ENCODE data around the gene CHFR. TPM values are rescaled to one million over a fixed set of nuclear protein-coding genes. Genes with fewer than 3 reads are reported as not detected.
A peak's percentile ranks its signal among the peaks of the same experiment; 100 is the strongest.

The CHFR gene
- total and polyA plus RNA-seq, 2 of the 4 experiments (the other 2 are of a cell fraction) = 13.4 to 35.3 TPM

DNA sequence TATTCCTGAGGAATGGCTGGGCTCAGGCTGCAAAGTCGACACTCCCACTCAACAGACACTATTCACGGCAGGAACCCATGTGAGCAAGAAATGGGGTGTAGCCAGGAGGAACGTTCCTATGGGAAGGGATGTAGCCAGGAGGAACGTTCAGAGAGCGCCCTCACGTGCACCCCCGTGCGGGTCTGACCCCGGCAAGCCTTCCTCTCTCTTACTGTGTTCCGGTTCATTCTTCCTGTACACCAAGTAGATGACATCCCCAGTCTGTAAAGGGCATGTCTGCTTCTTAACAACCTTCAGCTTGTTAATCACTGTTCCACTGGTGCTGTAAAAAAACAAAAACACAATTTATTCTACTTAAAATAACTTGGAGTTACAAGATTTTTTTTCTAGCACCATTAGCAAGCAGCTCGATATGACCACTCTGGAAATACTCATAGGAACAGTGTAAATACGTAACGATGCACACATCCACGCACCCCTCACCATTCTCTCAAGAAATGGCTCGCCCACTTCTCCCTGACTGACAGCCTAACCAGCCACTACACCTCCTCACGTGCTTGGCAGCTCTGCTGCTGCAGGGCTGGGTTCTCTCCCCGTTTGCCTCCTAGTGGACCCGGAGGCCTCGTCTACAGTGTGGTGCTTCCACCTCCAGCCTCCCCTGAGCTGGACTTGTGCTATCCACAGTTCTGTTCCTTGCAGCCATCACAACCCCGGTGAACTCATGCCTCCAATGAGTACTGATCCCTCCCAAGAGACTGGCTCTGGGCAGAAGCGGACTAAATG, 15.1 kb downstream of the CHFR start:
- Histone ChIP-seq H2BK120ac (ENCODE audit: low read depth, low read length) (no peak overlapping the region), H4K20me1 (ENCODE audit: insufficient read depth, low read length) (no peaks in the 10 kb centered on the region; the same call in 1 of the 2 replicates), H2AFZ (replicated peaks; ENCODE audit: low read length, poor library complexity) (peak overlapping the region; percentile 35), H3K27me3 (ENCODE audit: control insufficient read depth, insufficient read depth, low read length) (no peaks in the 10 kb centered on the region), H3K79me1 (ENCODE audit: low read depth in 1 of 2, low read length in 2 of 2) (peaks cover 13 to 29% of the 10 kb centered on the region in 2 experiments), H3K9ac (ENCODE audit: low read depth, low read length) (no peak overlapping the region), H3K4me3 (ENCODE audit: insufficient read depth, low read depth, low read length) (no peak overlapping the region), H3K18ac (ENCODE audit: low read depth, low read length) (no peak overlapping the region), H3K23ac (ENCODE audit: low read depth, low read length) (no peak overlapping the region), H3K4me1 (ENCODE audit: control insufficient read depth, insufficient read depth, low read length) (no peaks in the 10 kb centered on the region), H3K9me3 (ENCODE audit: control insufficient read depth, insufficient read depth, low read length) (peaks cover 1% of the 10 kb centered on the region; the same call in 1 of the 2 replicates), H3K36me3 (ENCODE audit: control insufficient read depth, insufficient read depth, low read length) (peaks cover 65% of the 10 kb centered on the region), H3K9me1 (ENCODE audit: insufficient read depth, low read length) (no peaks in the 10 kb centered on the region; the same call in 1 of the 2 replicates), H4K91ac (ENCODE audit: insufficient read depth, low read depth, low read length) (no peak overlapping the region), H4K8ac (ENCODE audit: low read depth in 2 of 2, low read length in 2 of 2) (no peak overlapping the region), H3K4ac (ENCODE audit: low read depth, low read length) (no peak overlapping the region), H3K27ac (ENCODE audit: insufficient read depth, low read length) (no peak overlapping the region), H2BK5ac (ENCODE audit: low read depth, low read length, poor library complexity, severe bottlenecking) (no peak overlapping the region), H2BK20ac (ENCODE audit: low read depth, low read length) (no peak overlapping the region), H3K14ac (replicated peaks; ENCODE audit: low read depth, low read length) (no peak overlapping the region), H4K5ac (ENCODE audit: low read depth, low read length) (no peak overlapping the region), H3K56ac (ENCODE audit: extremely low read depth, insufficient read depth, low read length) (no peak overlapping the region), H2BK15ac (ENCODE audit: low read depth, low read length) (no peak overlapping the region), H2AK9ac (replicated peaks; ENCODE audit: low read depth, low read length, poor library complexity) (no peak overlapping the region), H2AK5ac (ENCODE audit: low read depth, low read length) (no peak overlapping the region), H3K4me2 (ENCODE audit: low read depth, low read length) (no peak overlapping the region)
- dilution Hi-C loops (cut with HindIII; ENCODE audit: low sequenced_read_pairs, unreplicated experiment) (no loop called here), intact Hi-C loops (cut with micrococcal nuclease) (no loop called here), in situ Hi-C loops (cut with MboI; ENCODE audit: low sequenced_read_pairs) (no loop called here)
- ATAC-seq (ENCODE audit: low read depth) (no peak), DNase-seq (no peak)
- 92% methylated on average over 10 of the region's 21 CpGs; no CpG with 5 or more reads in 1 of the 2 experiments for WGBS, 2 experiments (ENCODE audit: extremely low coverage in 2 of 2, insufficient read length in 1 of 2)
- TF ChIP-seq RAD21 (IDR thresholded peaks at IDR 0.05; ENCODE audit: low read length) (no peak), POLR2A (IDR thresholded peaks at IDR 0.05; ENCODE audit: low read depth, low read length) (no peak), RFX5 (IDR thresholded peaks at IDR 0.05; ENCODE audit: low read depth, low read length) (no peak), NFE2L2 (IDR thresholded peaks at IDR 0.05; ENCODE audit: low read depth, low read length) (no peak), RCOR1 (IDR thresholded peaks at IDR 0.05; ENCODE audit: insufficient replicate concordance, low read length) (no peak), SMC3 (IDR thresholded peaks at IDR 0.05; ENCODE audit: low read depth, low read length) (no peak), CHD1 (IDR thresholded peaks at IDR 0.05; ENCODE audit: low read depth, low read length) (no peak), MAZ (IDR thresholded peaks at IDR 0.05; ENCODE audit: borderline replicate concordance, low read depth, low read length) (no peak), CEBPB (IDR thresholded peaks at IDR 0.05; ENCODE audit: low read depth, low read length) (no peak)
- TF ChIP-seq, protein P1, sequence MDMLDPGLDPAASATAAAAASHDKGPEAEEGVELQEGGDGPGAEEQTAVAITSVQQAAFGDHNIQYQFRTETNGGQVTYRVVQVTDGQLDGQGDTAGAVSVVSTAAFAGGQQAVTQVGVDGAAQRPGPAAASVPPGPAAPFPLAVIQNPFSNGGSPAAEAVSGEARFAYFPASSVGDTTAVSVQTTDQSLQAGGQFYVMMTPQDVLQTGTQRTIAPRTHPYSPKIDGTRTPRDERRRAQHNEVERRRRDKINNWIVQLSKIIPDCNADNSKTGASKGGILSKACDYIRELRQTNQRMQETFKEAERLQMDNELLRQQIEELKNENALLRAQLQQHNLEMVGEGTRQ (IDR thresholded peaks at IDR 0.05; ENCODE audit: low read depth, low read length) = no peak
- TF ChIP-seq, protein P2, sequence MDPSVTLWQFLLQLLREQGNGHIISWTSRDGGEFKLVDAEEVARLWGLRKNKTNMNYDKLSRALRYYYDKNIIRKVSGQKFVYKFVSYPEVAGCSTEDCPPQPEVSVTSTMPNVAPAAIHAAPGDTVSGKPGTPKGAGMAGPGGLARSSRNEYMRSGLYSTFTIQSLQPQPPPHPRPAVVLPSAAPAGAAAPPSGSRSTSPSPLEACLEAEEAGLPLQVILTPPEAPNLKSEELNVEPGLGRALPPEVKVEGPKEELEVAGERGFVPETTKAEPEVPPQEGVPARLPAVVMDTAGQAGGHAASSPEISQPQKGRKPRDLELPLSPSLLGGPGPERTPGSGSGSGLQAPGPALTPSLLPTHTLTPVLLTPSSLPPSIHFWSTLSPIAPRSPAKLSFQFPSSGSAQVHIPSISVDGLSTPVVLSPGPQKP (IDR thresholded peaks at IDR 0.05; ENCODE audit: borderline replicate concordance, low read depth, low read length) = no peak
- no TSS peak for BruUV-seq (replicated peaks)
- ChIA-PET POLR2A (ENCODE audit: unreplicated experiment) (no interaction called here), CTCF (no interaction called here)
